KMS-11 (cell line): ENCODE results near the gene GPX8.

Experiments used
- H2AFZ ChIP-seq: fragments of 200-600 bp; sonication (generic); 2 replicates; pipeline ENCODE4 v1.6.1; 2016; ENCODE audit warnings: antibody characterized with exemption, mixed run types, low read depth
- H3K27ac ChIP-seq: fragments of 200-600 bp; sonication (generic); 2 replicates; pipeline ENCODE4 v1.6.1; 2016; ENCODE audit warnings: mild to moderate bottlenecking, mixed run types
- H3K27me3 ChIP-seq: fragments of 200-600 bp; sonication (generic); 2 replicates; pipeline ENCODE4 v1.6.1; 2017; ENCODE audit warnings: mild to moderate bottlenecking, low read depth, mixed run types, moderate library complexity; ENCODE audit not compliant: insufficient read depth
- H3K36me3 ChIP-seq: fragments of 200-600 bp; sonication (generic); 2 replicates; pipeline ENCODE4 v1.6.1; 2017; ENCODE audit warnings: mild to moderate bottlenecking, mixed run types; ENCODE audit not compliant: insufficient read depth
- H3K4me1 ChIP-seq: fragments of 200-600 bp; sonication (generic); 2 replicates; pipeline ENCODE4 v1.6.1; 2016; ENCODE audit warnings: mild to moderate bottlenecking, low read depth, mixed run types; ENCODE audit not compliant: poor library complexity, severe bottlenecking
- H3K4me2 ChIP-seq: fragments of 200-600 bp; sonication (generic); 2 replicates; pipeline ENCODE4 v1.7.0; 2016; ENCODE audit warnings: mild to moderate bottlenecking, mixed run types
- H3K4me3 ChIP-seq: fragments of 200-600 bp; sonication (generic); IDR thresholded peaks from 2 replicates; pipeline ENCODE4 v1.6.1; 2017; ENCODE audit warnings: low read depth, low read length, mixed read lengths; ENCODE audit not compliant: insufficient read depth
- H3K79me2 ChIP-seq: fragments of 200-600 bp; sonication (generic); 2 replicates; pipeline ENCODE4 v1.6.1; 2016; ENCODE audit warnings: low read depth, mixed run types; ENCODE audit not compliant: insufficient read depth
- H3K9ac ChIP-seq: fragments of 200-600 bp; sonication (generic); 2 replicates; pipeline ENCODE4 v1.6.1; 2016; ENCODE audit warnings: mild to moderate bottlenecking, mixed run types
- H4K20me1 ChIP-seq: fragments of 200-600 bp; sonication (generic); 2 replicates; pipeline ENCODE4 v1.6.1; 2016; ENCODE audit warnings: mild to moderate bottlenecking, mixed run types; ENCODE audit not compliant: insufficient read depth
- TF ChIP-seq, protein P1 (sequence below): fragments of 200-600 bp; sonication (generic); conservative IDR thresholded peaks from 2 replicates; pipeline ENCODE4 v1.6.1; 2017; ENCODE audit warnings: low read depth, mild to moderate bottlenecking, antibody characterized with exemption, low read length, moderate library complexity, mixed read lengths

The GPX8 gene

DNA sequence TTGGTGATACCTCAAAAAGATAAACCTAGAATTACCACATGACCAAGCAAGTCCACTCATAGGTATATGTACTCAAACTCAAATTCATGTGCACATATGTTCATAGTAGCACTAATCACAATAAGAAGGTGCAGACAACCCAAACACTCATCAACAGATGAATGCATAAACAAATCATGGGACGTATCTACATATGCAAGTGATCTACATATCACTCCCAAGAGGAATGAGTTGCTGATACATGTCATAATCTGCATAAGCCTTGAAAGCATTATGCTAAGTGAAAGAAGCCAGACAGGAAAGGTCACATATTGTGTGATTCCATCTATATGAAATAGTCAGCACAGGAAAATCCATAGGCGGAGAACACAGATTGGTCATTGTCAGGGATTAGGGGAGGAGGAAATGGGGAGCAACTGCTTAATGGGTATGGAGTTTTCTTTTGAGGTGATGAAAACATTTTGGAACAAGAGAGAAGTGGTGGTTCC is 10.6 kb upstream of the GPX8 start:
- Histone ChIP-seq H3K9ac (no peak overlapping the region), H3K27ac (no peak overlapping the region), H3K4me1 (peaks cover 7% of the 10 kb centered on the region), H3K4me2 (no peak overlapping the region), H3K36me3 (no peaks in the 10 kb centered on the region), H3K27me3 (no peaks in the 10 kb centered on the region), H3K79me2 (no peaks in the 10 kb centered on the region), H2AFZ (no peak overlapping the region), H4K20me1 (no peaks in the 10 kb centered on the region), H3K4me3 (no peak overlapping the region)
- TF ChIP-seq, protein P1, sequence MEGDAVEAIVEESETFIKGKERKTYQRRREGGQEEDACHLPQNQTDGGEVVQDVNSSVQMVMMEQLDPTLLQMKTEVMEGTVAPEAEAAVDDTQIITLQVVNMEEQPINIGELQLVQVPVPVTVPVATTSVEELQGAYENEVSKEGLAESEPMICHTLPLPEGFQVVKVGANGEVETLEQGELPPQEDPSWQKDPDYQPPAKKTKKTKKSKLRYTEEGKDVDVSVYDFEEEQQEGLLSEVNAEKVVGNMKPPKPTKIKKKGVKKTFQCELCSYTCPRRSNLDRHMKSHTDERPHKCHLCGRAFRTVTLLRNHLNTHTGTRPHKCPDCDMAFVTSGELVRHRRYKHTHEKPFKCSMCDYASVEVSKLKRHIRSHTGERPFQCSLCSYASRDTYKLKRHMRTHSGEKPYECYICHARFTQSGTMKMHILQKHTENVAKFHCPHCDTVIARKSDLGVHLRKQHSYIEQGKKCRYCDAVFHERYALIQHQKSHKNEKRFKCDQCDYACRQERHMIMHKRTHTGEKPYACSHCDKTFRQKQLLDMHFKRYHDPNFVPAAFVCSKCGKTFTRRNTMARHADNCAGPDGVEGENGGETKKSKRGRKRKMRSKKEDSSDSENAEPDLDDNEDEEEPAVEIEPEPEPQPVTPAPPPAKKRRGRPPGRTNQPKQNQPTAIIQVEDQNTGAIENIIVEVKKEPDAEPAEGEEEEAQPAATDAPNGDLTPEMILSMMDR = no peak

DNA sequence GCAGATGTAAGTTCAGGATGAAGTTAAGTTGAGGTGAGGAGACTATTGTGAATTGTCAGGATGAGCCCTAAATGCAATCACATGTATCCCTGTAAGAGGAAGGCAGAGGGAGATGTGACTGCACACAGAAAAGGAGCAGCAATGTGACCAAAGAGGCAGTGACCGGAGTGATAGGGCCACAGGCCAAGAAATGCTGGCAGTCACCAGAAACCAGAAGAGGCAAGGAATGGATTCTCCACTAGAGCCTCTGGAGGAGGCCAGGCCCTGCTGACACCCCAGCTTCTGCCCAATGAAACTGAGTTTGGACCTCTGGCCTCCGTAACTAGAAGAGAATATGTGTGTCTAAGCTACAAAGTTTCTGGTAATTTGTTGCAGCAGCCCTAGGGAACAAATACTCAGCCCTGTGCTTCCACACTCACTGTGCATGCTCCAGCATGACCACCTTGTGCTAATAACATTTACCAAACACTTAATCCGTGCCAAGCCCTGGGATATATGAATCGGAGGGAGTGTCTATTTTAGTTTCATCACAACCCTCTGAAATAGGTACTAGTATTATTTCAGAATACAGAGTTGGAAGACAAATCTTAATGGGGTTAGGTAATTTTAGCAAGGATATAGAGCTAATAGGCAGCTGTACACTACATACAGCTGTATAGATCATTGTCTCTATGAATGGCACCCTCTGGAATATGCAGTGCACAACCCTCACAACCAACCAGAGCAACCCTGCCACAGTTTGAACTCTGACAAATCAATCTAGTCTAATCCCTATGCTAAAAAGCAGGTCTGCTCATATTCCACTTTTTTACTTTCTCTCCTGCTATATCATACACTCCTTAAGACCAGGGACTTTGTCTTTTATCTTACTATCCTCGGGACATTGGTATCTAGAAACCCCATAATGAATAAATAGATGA is 7.8 kb upstream of the GPX8 start:
- Histone ChIP-seq H3K36me3 (no peaks in the 10 kb centered on the region), H2AFZ (no peak overlapping the region), H3K9ac (no peak overlapping the region), H3K4me2 (no peak overlapping the region), H3K27me3 (no peaks in the 10 kb centered on the region), H4K20me1 (no peaks in the 10 kb centered on the region), H3K79me2 (no peaks in the 10 kb centered on the region), H3K27ac (no peak overlapping the region), H3K4me1 (no peaks in the 10 kb centered on the region), H3K4me3 (no peak overlapping the region)
- TF ChIP-seq, protein P1 = no peak

DNA sequence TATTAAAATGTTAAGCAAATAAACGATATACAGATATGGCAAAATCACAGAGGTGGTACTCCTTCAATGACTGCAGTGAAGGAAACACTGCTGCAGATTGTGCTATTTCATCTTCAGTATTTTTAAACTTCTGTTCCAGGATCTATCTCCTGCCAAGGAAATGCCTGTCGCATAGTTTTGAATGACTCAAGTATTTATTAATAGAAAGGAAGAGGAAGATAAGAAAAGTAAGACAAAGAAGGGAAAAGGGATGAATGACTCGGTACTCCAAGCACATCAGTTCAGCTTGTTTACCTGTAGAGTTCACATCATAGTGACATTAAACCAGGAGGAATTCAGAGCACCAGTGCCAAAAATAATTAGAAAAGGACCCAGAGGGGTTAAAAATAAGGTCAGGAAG is 5.1 kb upstream of the GPX8 start:
- no peak overlapping the region for H2AFZ ChIP-seq
- H3K4me2 ChIP-seq = no peak overlapping the region
- no peaks in the 10 kb centered on the region for H3K27me3 ChIP-seq

DNA sequence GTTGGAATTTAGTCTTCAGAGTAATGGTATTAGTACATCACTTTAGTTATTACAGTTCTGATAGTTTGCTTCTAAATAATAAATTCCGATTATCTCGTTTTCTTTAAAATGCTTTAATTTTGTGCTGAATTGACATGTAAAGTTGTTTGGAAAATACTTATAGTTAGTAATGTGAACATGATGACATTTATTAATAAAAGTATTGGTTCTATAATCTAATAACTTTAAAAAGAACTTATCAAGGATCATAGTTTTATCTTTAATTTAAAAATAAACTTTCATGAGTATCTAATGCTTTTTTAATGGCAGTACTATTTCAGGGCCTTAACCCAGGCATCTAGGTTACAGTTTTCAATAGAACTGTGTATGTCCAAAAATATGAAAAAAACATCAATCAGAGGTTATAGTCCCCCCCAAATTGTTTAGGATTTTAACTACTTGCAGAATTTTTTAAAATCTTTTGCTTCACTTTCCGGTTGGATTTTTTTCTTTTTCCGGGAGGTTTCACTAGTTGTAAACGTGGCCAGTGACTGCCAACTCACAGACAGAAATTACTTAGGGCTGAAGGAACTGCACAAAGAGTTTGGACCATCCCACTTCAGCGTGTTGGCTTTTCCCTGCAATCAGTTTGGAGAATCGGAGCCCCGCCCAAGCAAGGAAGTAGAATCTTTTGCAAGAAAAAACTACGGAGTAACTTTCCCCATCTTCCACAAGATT is 680 bp downstream of the GPX8 start:
- H3K4me1 ChIP-seq = no peaks in the 10 kb centered on the region
- H3K27me3 ChIP-seq = no peaks in the 10 kb centered on the region
- no peak overlapping the region for H3K4me2 ChIP-seq
- H3K4me3 ChIP-seq = no peak overlapping the region
- H3K79me2 ChIP-seq = no peaks in the 10 kb centered on the region
- H2AFZ ChIP-seq = no peak overlapping the region
- H3K36me3 ChIP-seq = no peaks in the 10 kb centered on the region
- H3K27ac ChIP-seq = no peak overlapping the region
- H4K20me1 ChIP-seq = no peaks in the 10 kb centered on the region
- no peak overlapping the region for H3K9ac ChIP-seq
- TF ChIP-seq, protein P1 = no peak

More for the DNA sequence above, 5.1 kb upstream of the GPX8 start:
- TF ChIP-seq, protein P1 = no peak
- Histone ChIP-seq H4K20me1 (no peaks in the 10 kb centered on the region), H3K4me3 (no peak overlapping the region), H3K4me1 (no peaks in the 10 kb centered on the region), H3K9ac (no peak overlapping the region), H3K27ac (no peak overlapping the region), H3K79me2 (no peaks in the 10 kb centered on the region), H3K36me3 (no peaks in the 10 kb centered on the region)
